H9 (cell line): Measurements from ENCODE around the gene ZNF646. TPM values are rescaled to one million over a fixed set of nuclear protein-coding genes. Genes with fewer than 3 reads are reported as not detected.

ENCODE experiments used
- DNase-seq: peaks from one replicate; pipeline ENCODE4 v3.0.0-alpha.2; 2017
- H2AFZ ChIP-seq: one replicate; pipeline ENCODE4 v1.6.1; 2013; ENCODE audit warnings: mild to moderate bottlenecking, low read length, control low read depth, moderate library complexity
- H2AK5ac ChIP-seq: 2 replicates; pipeline ENCODE4 v1.6.1; 2013; ENCODE audit warnings: low read length, control low read depth, mixed read lengths; ENCODE audit not compliant: insufficient read length
- H2BK120ac ChIP-seq: one replicate; pipeline ENCODE4 v1.6.1; 2013; ENCODE audit warnings: low read depth, mild to moderate bottlenecking, low read length, control low read depth, inconsistent platforms; ENCODE audit not compliant: poor library complexity, severe bottlenecking
- H2BK12ac ChIP-seq: 2 replicates; pipeline ENCODE4 v1.6.1; 2013; ENCODE audit warnings: low read length, control low read depth, mixed read lengths, low read depth; ENCODE audit not compliant: insufficient read length
- H2BK15ac ChIP-seq: 2 replicates; pipeline ENCODE4 v1.6.1; 2013; ENCODE audit warnings: low read depth, low read length, control low read depth
- H2BK20ac ChIP-seq: one replicate; pipeline ENCODE4 v1.6.1; 2013; ENCODE audit warnings: low read depth, mild to moderate bottlenecking, low read length, control low read depth, inconsistent platforms; ENCODE audit not compliant: poor library complexity, severe bottlenecking
- H2BK5ac ChIP-seq: 2 replicates; pipeline ENCODE4 v1.6.1; 2013; ENCODE audit warnings: low read length, control low read depth, mixed read lengths; ENCODE audit not compliant: insufficient read length
- H3K14ac ChIP-seq: 2 replicates; pipeline ENCODE4 v1.6.1; 2013; ENCODE audit warnings: low read length, control low read depth; ENCODE audit not compliant: insufficient read depth
- H3K18ac ChIP-seq: 2 replicates; pipeline ENCODE4 v1.6.1; 2013; ENCODE audit warnings: low read depth, mild to moderate bottlenecking, mixed read lengths, low read length, control low read depth; ENCODE audit not compliant: insufficient read length
- H3K23ac ChIP-seq: 2 replicates; pipeline ENCODE4 v1.6.1; 2013; ENCODE audit warnings: low read length, control low read depth, mixed read lengths, low read depth; ENCODE audit not compliant: insufficient read length
- H3K23me2 ChIP-seq: 2 replicates; pipeline ENCODE4 v1.6.1; 2013; ENCODE audit warnings: low read depth, mild to moderate bottlenecking, mixed read lengths, low read length, control low read depth; ENCODE audit not compliant: insufficient read length, poor library complexity, severe bottlenecking
- H3K27ac ChIP-seq: 2 replicates; pipeline ENCODE4 v1.5.1; 2013; ENCODE audit warnings: low read length, control low read depth, mixed read lengths, low read depth; ENCODE audit not compliant: insufficient read length
- H3K27me3 ChIP-seq: 2 replicates; pipeline ENCODE4 v1.6.1; 2013; ENCODE audit warnings: low read length, control low read depth, inconsistent platforms; ENCODE audit not compliant: insufficient read depth
- H3K4ac ChIP-seq: 2 replicates; pipeline ENCODE4 v1.6.1; 2013; ENCODE audit warnings: low read depth, mild to moderate bottlenecking, control low read depth, inconsistent platforms, low read length, moderate library complexity
- H3K4me1 ChIP-seq: 2 replicates; pipeline ENCODE4 v1.6.1; 2013; ENCODE audit warnings: low read length, control low read depth, inconsistent platforms; ENCODE audit not compliant: insufficient read depth
- H3K4me2 ChIP-seq: 2 replicates; pipeline ENCODE4 v1.6.1; 2013; ENCODE audit warnings: low read length, control low read depth, mixed read lengths; ENCODE audit not compliant: insufficient read length, insufficient read depth
- H3K56ac ChIP-seq: 2 replicates; pipeline ENCODE4 v1.6.1; 2013; ENCODE audit warnings: low read depth, mild to moderate bottlenecking, mixed read lengths, low read length, control low read depth; ENCODE audit not compliant: insufficient read length
- H3K79me1 ChIP-seq: 2 replicates; pipeline ENCODE4 v1.6.1; 2013; ENCODE audit warnings: low read depth, mild to moderate bottlenecking, moderate library complexity, low read length, control low read depth, inconsistent platforms; ENCODE audit not compliant: insufficient read depth, poor library complexity, severe bottlenecking
- H3K79me2 ChIP-seq: 2 replicates; pipeline ENCODE4 v1.6.1; 2013; ENCODE audit warnings: low read length, control low read depth, inconsistent platforms; ENCODE audit not compliant: insufficient read depth
- H3K9ac ChIP-seq: 2 replicates; pipeline ENCODE4 v1.6.1; 2013; ENCODE audit warnings: low read length, control low read depth, mixed read lengths; ENCODE audit not compliant: insufficient read length; ENCODE audit errors: extremely low read depth
- H3K9me3 ChIP-seq: one replicate; pipeline ENCODE4 v1.6.1; 2013; ENCODE audit warnings: low read depth, low read length, inconsistent platforms; ENCODE audit not compliant: control insufficient read depth
- H3T11ph ChIP-seq: one replicate; pipeline ENCODE4 v1.6.1; 2013; ENCODE audit warnings: mild to moderate bottlenecking, low read length, control low read depth, inconsistent platforms
- H4K20me1 ChIP-seq: one replicate; pipeline ENCODE4 v1.6.1; 2013; ENCODE audit not compliant: control insufficient read depth, insufficient read length, insufficient read depth
- H4K5ac ChIP-seq: 2 replicates; pipeline ENCODE4 v1.6.1; 2013; ENCODE audit warnings: low read depth, mild to moderate bottlenecking, mixed read lengths, low read length, control low read depth; ENCODE audit not compliant: insufficient read length
- H4K8ac ChIP-seq: replicated peaks from 2 replicates; pipeline ENCODE4 v1.6.1; 2013; ENCODE audit warnings: low read length, control low read depth, mixed read lengths, low read depth; ENCODE audit not compliant: insufficient read length
- H4K91ac ChIP-seq: 2 replicates; pipeline ENCODE4 v1.6.1; 2013; ENCODE audit warnings: low read depth, mild to moderate bottlenecking, moderate library complexity, mixed read lengths, low read length, control low read depth; ENCODE audit not compliant: insufficient read length
- H3K27ac Mint-ChIP-seq, 3 experiments: 2 replicates in 2 of 3; 3 replicates in 1 of 3; pipeline ENCODE4 v1.8.0; 2020 to 2021; ENCODE audit warnings: mixed read lengths in 3 of 3, mild to moderate bottlenecking in 1 of 3, moderate library complexity in 1 of 3
- H3K27me3 Mint-ChIP-seq: 2 replicates; pipeline ENCODE4 v1.8.0; 2021; ENCODE audit warnings: low read depth, mild to moderate bottlenecking, moderate library complexity, mixed read lengths
- H3K36me3 Mint-ChIP-seq, 3 experiments: 2 replicates in 2 of 3; 3 replicates in 1 of 3; pipeline ENCODE4 v1.8.0; 2020 to 2021; ENCODE audit warnings: low read depth in 3 of 3, mixed read lengths in 3 of 3; ENCODE audit not compliant: insufficient read depth in 1 of 3
- H3K4me1 Mint-ChIP-seq, 2 experiments: 2 replicates each; pipeline ENCODE4 v1.8.0; 2020; ENCODE audit warnings: mixed read lengths in 2 of 2
- H3K4me3 Mint-ChIP-seq, 2 experiments: 2 replicates in 1 of 2; 3 replicates in 1 of 2; pipeline ENCODE4 v1.8.0; 2020 to 2021; ENCODE audit warnings: mild to moderate bottlenecking in 2 of 2, mixed read lengths in 2 of 2, moderate library complexity in 1 of 2
- H3K9me3 Mint-ChIP-seq, 2 experiments: 2 replicates in 1 of 2; 3 replicates in 1 of 2; pipeline ENCODE4 v1.8.0; 2020; ENCODE audit warnings: mild to moderate bottlenecking in 2 of 2, mixed read lengths in 2 of 2, moderate library complexity in 1 of 2
- WGBS: extraction: QIAGEN DNeasy Blood & Tissue Kit; methylation state at CpG from one replicate; pipeline ENCODE4 v1.1.7; 2013; ENCODE audit warnings: missing lambda C conversion rate, low lambda C conversion rate, mixed read lengths; ENCODE audit not compliant: insufficient read length; ENCODE audit errors: extremely low coverage; 5-methylcytosine and 5-hydroxymethylcytosine counted together
- total RNA-seq: library from RNA; stranded (reverse); gene quantifications from 2 replicates; pipeline ENCODE4 v1.2.1, GENCODE V29; 2021
- TF ChIP-seq, protein P1 (sequence below): fragments of 200-600 bp; sonication (generic); conservative IDR thresholded peaks from 3 replicates; pipeline ENCODE4 v1.8.0; 2021; ENCODE audit warnings: antibody characterized with exemption, mild to moderate bottlenecking

The ZNF646 gene
- total RNA-seq, 1 experiment from 2014 or later: 29.2 TPM

DNA sequence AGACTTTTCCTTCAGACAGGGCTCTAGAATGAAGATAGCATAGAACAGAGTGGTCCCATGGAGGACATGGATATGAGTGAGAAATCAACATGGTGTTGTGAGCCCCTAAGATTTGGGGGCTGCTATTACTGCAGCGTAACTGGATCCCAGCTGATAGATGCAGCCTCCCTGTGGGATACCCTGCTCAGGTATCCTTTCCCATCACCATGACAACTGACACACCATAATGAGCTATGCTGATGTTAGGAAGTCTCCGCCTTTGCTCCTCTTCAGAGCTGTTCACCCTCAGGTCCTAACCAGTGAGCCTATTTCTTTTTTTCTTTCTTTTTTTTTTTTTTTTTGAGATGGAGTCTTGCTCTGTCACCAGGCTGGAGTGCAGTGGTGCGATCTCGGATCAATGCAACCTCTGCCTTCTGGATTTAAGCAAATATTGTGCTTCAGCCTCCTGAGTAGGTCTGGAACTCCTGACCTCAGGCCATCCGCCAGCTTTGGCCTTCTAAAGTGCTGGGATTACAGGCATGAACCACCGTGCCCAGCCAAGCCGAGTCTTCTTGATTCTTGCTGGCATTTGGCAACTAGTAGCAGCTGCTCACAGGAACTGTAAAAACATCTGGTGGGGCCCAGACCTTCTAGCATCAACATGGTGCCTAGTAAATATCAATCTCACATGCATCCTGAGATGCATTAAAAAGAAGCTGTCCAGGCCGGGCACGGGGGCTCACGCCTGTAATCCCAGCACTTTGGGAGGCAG lies 23.8 kb upstream of the ZNF646 start:
- no CpG with 5 or more reads among the region's 10 CpGs for WGBS
- Histone ChIP-seq H3K23ac (no peak overlapping the region), H3K4ac (no peak overlapping the region), H4K5ac (no peak overlapping the region), H2BK15ac (no peak overlapping the region), H3K27ac (no peak overlapping the region), H2BK120ac (no peak overlapping the region), H3K23me2 (no peaks in the 10 kb centered on the region), H3K79me1 (no peaks in the 10 kb centered on the region), H3K79me2 (no peaks in the 10 kb centered on the region), H3K56ac (no peak overlapping the region), H3K4me2 (no peak overlapping the region), H2BK12ac (no peak overlapping the region), H4K91ac (no peak overlapping the region), H2BK20ac (no peak overlapping the region), H2AK5ac (no peak overlapping the region), H4K20me1 (no peaks in the 10 kb centered on the region), H3T11ph (no peak overlapping the region), H3K27me3 (no peaks in the 10 kb centered on the region), H2BK5ac (no peak overlapping the region), H3K18ac (no peak overlapping the region), H3K9me3 (no peaks in the 10 kb centered on the region), H3K14ac (no peak overlapping the region), H4K8ac (no peak overlapping the region), H2AFZ (no peak overlapping the region), H3K4me1 (no peaks in the 10 kb centered on the region), H3K9ac (no peak overlapping the region)
- no peak for DNase-seq
- Mint-ChIP-seq H3K9me3 (no peaks in the 10 kb centered on the region), H3K36me3 (no peaks in the 10 kb centered on the region), H3K27ac (no peak overlapping the region), H3K27me3 (peaks cover 6% of the 10 kb centered on the region), H3K4me1 (peaks cover 12 to 18% of the 10 kb centered on the region in 2 experiments), H3K4me3 (no peak overlapping the region; a peak in 1 of 5 replicates)
- TF ChIP-seq, protein P1, sequence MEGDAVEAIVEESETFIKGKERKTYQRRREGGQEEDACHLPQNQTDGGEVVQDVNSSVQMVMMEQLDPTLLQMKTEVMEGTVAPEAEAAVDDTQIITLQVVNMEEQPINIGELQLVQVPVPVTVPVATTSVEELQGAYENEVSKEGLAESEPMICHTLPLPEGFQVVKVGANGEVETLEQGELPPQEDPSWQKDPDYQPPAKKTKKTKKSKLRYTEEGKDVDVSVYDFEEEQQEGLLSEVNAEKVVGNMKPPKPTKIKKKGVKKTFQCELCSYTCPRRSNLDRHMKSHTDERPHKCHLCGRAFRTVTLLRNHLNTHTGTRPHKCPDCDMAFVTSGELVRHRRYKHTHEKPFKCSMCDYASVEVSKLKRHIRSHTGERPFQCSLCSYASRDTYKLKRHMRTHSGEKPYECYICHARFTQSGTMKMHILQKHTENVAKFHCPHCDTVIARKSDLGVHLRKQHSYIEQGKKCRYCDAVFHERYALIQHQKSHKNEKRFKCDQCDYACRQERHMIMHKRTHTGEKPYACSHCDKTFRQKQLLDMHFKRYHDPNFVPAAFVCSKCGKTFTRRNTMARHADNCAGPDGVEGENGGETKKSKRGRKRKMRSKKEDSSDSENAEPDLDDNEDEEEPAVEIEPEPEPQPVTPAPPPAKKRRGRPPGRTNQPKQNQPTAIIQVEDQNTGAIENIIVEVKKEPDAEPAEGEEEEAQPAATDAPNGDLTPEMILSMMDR: no peak
